IMR-90 (cell line): ENCODE results near the gene TIMM9. TPM values are rescaled to one million over a fixed set of nuclear protein-coding genes. Genes with fewer than 3 reads are reported as not detected.

ENCODE experiments used
- ATAC-seq: fragments of 200-7000 bp; cut with Tn5 transposase; 2 replicates; pipeline ENCODE4 v1.9.1; 2020; ENCODE audit warnings: low read depth, mild to moderate bottlenecking, moderate library complexity
- BruUV-seq: library from RNA; stranded (reverse); fragments of 400-500 nt; replicated peaks from 2 replicates; lab custom pipeline; 2021; lab: Mats Ljungman, UMichigan
- CTCF ChIA-PET: fragments of 300-600 bp; formaldehyde crosslinking; extraction: SDS; loops from one replicate; lab custom pipeline; 2021; ENCODE audit warnings: antibody characterized with exemption; lab: Yijun Ruan, JAX
- POLR2A ChIA-PET: fragments of 300-600 bp; sonication (Branson Sonifier 250); formaldehyde crosslinking; loops from one replicate; lab custom pipeline; 2022; ENCODE audit warnings: antibody characterized with exemption; ENCODE audit not compliant: unreplicated experiment; lab: Charles Lee
- DNase-seq: peaks from one replicate; pipeline ENCODE4 v3.0.0; 2013
- H2AFZ ChIP-seq: replicated peaks from 2 replicates; pipeline ENCODE3; 2013; ENCODE audit warnings: low read length, mild to moderate bottlenecking; ENCODE audit not compliant: poor library complexity
- H2AK5ac ChIP-seq: 2 replicates; pipeline ENCODE4 v1.6.1; 2013; ENCODE audit warnings: low read depth, low read length, inconsistent platforms
- H2AK9ac ChIP-seq: replicated peaks from 2 replicates; pipeline ENCODE3; 2013; ENCODE audit warnings: mild to moderate bottlenecking, low read depth, low read length, moderate library complexity; ENCODE audit not compliant: poor library complexity
- H2BK120ac ChIP-seq: 2 replicates; pipeline ENCODE4 v1.6.1; 2013; ENCODE audit warnings: low read depth, low read length, inconsistent platforms
- H2BK15ac ChIP-seq: 3 replicates; pipeline ENCODE4 v1.6.1; 2013; ENCODE audit warnings: low read depth, low read length, inconsistent platforms
- H2BK20ac ChIP-seq: 2 replicates; pipeline ENCODE4 v1.6.1; 2013; ENCODE audit warnings: low read depth, mild to moderate bottlenecking, inconsistent platforms, low read length, moderate library complexity
- H2BK5ac ChIP-seq: 2 replicates; pipeline ENCODE4 v1.6.1; 2013; ENCODE audit warnings: mild to moderate bottlenecking, low read depth, low read length, inconsistent platforms; ENCODE audit not compliant: poor library complexity, severe bottlenecking
- H3K14ac ChIP-seq: replicated peaks from 2 replicates; pipeline ENCODE4 v1.6.1; 2013; ENCODE audit warnings: low read depth, low read length, inconsistent platforms
- H3K18ac ChIP-seq: 2 replicates; pipeline ENCODE4 v1.6.1; 2013; ENCODE audit warnings: low read depth, low read length, control low read depth
- H3K23ac ChIP-seq: 2 replicates; pipeline ENCODE4 v1.6.1; 2013; ENCODE audit warnings: low read depth, low read length, inconsistent platforms
- H3K27ac ChIP-seq: 2 replicates; pipeline ENCODE4 v1.5.1; 2013; ENCODE audit warnings: mild to moderate bottlenecking, control low read depth, low read length; ENCODE audit not compliant: insufficient read depth
- H3K27me3 ChIP-seq: 2 replicates; pipeline ENCODE4 v1.6.1; 2013; ENCODE audit warnings: low read length; ENCODE audit not compliant: control insufficient read depth, insufficient read depth
- H3K36me3 ChIP-seq: 2 replicates; pipeline ENCODE4 v1.6.1; 2013; ENCODE audit warnings: low read length, mixed read lengths; ENCODE audit not compliant: control insufficient read depth, insufficient read depth
- H3K4ac ChIP-seq: 2 replicates; pipeline ENCODE4 v1.6.1; 2013; ENCODE audit warnings: low read depth, low read length, inconsistent platforms
- H3K4me1 ChIP-seq: 2 replicates; pipeline ENCODE4 v1.6.1; 2013; ENCODE audit warnings: low read length, mixed read lengths; ENCODE audit not compliant: control insufficient read depth, insufficient read depth
- H3K4me2 ChIP-seq: 2 replicates; pipeline ENCODE4 v1.6.1; 2013; ENCODE audit warnings: low read depth, mild to moderate bottlenecking, control low read depth, low read length, moderate library complexity
- H3K4me3 ChIP-seq: 2 replicates; pipeline ENCODE4 v1.5.1; 2013; ENCODE audit warnings: low read depth, mild to moderate bottlenecking, control low read depth, low read length, moderate library complexity; ENCODE audit not compliant: insufficient read depth
- H3K56ac ChIP-seq: 2 replicates; pipeline ENCODE4 v1.6.1; 2013; ENCODE audit warnings: low read length, inconsistent platforms; ENCODE audit not compliant: insufficient read depth; ENCODE audit errors: extremely low read depth
- H3K79me1 ChIP-seq, 2 experiments: 2 replicates each; pipeline ENCODE4 v1.6.1; 2013; ENCODE audit warnings: low read length in 2 of 2, inconsistent platforms in 1 of 2, low read depth in 1 of 2
- H3K9ac ChIP-seq: 2 replicates; pipeline ENCODE4 v1.6.1; 2013; ENCODE audit warnings: low read depth, low read length, control low read depth
- H3K9me1 ChIP-seq: 2 replicates; pipeline ENCODE4 v1.6.1; 2013; ENCODE audit warnings: low read length, inconsistent platforms; ENCODE audit not compliant: insufficient read depth
- H3K9me3 ChIP-seq: 2 replicates; pipeline ENCODE4 v1.6.1; 2013; ENCODE audit warnings: low read length; ENCODE audit not compliant: control insufficient read depth, insufficient read depth
- H4K20me1 ChIP-seq: 2 replicates; pipeline ENCODE4 v1.6.1; 2013; ENCODE audit warnings: low read length, inconsistent platforms; ENCODE audit not compliant: insufficient read depth
- H4K5ac ChIP-seq: 2 replicates; pipeline ENCODE4 v1.6.1; 2013; ENCODE audit warnings: mild to moderate bottlenecking, low read depth, low read length, control low read depth
- H4K8ac ChIP-seq, 2 experiments: 2 replicates each; pipeline ENCODE4 v1.6.1; 2013; ENCODE audit warnings: low read depth in 2 of 2, low read length in 2 of 2, control low read depth in 1 of 2, inconsistent platforms in 1 of 2
- H4K91ac ChIP-seq: 2 replicates; pipeline ENCODE4 v1.6.1; 2013; ENCODE audit warnings: low read depth, low read length, inconsistent platforms; ENCODE audit not compliant: insufficient read depth
- BHLHE40 ChIP-seq: fragments of 150-350 bp; IDR thresholded peaks from 2 replicates; pipeline ENCODE4 v1.6.1; 2016; ENCODE audit warnings: mild to moderate bottlenecking, low read depth, low read length
- CEBPB ChIP-seq: IDR thresholded peaks from 2 replicates; pipeline ENCODE4 v1.6.1; 2012; ENCODE audit warnings: low read depth, low read length, improper control_type of control experiment
- CHD1 ChIP-seq: IDR thresholded peaks from 2 replicates; pipeline ENCODE4 v1.6.1; 2012; ENCODE audit warnings: low read depth, low read length, improper control_type of control experiment
- FOS ChIP-seq: fragments of 150-350 bp; IDR thresholded peaks from 2 replicates; pipeline ENCODE4 v1.6.1; 2016; ENCODE audit warnings: low read depth, low read length
- MAFK ChIP-seq: IDR thresholded peaks from 2 replicates; pipeline ENCODE4 v1.6.1; 2012; ENCODE audit warnings: low read depth, low read length, improper control_type of control experiment
- MAZ ChIP-seq: IDR thresholded peaks from 2 replicates; pipeline ENCODE4 v1.6.1; 2012; ENCODE audit warnings: low read depth, mild to moderate bottlenecking, low read length, improper control_type of control experiment, moderate library complexity, borderline replicate concordance
- MXI1 ChIP-seq: IDR thresholded peaks from 2 replicates; pipeline ENCODE4 v1.6.1; 2012; ENCODE audit warnings: low read depth, mild to moderate bottlenecking, low read length, moderate library complexity, borderline replicate concordance
- NFE2L2 ChIP-seq: fragments of 150-350 bp; IDR thresholded peaks from 2 replicates; pipeline ENCODE4 v1.6.1; 2016; ENCODE audit warnings: low read depth, mild to moderate bottlenecking, low read length
- POLR2A ChIP-seq: IDR thresholded peaks from 2 replicates; pipeline ENCODE4 v1.6.1; 2012; ENCODE audit warnings: mild to moderate bottlenecking, low read depth, low read length
- RAD21 ChIP-seq: IDR thresholded peaks from 2 replicates; pipeline ENCODE4 v1.6.1; 2012; ENCODE audit warnings: low read length, improper control_type of control experiment
- RCOR1 ChIP-seq: IDR thresholded peaks from 2 replicates; pipeline ENCODE4 v1.6.1; 2012; ENCODE audit warnings: mild to moderate bottlenecking, low read length, improper control_type of control experiment; ENCODE audit not compliant: insufficient replicate concordance
- RFX5 ChIP-seq: IDR thresholded peaks from 2 replicates; pipeline ENCODE4 v1.8.0; 2012; ENCODE audit warnings: low read depth, mild to moderate bottlenecking, low read length, moderate library complexity
- SMC3 ChIP-seq: fragments of 150-350 bp; IDR thresholded peaks from 2 replicates; pipeline ENCODE4 v1.6.1; 2016; ENCODE audit warnings: low read depth, mild to moderate bottlenecking, antibody characterized with exemption, low read length, moderate library complexity
- WGBS, 2 experiments: methylation state at CpG; one replicate each; pipeline versions ENCODE4 v1.1.5 to v1.1.7; 2013; ENCODE audit warnings: missing lambda C conversion rate in 2 of 2; ENCODE audit not compliant: insufficient read length in 1 of 2; ENCODE audit errors: extremely low coverage in 2 of 2; 5-methylcytosine and 5-hydroxymethylcytosine counted together
- dilution Hi-C: fragments of 300-500 bp; cut with HindIII; formaldehyde crosslinking; loops from one replicate; pipeline ENCODE4 v1.14.3; 2018; ENCODE audit warnings: low sequenced_read_pairs; ENCODE audit not compliant: unreplicated experiment
- in situ Hi-C: fragments of 300-500 bp; cut with MboI; formaldehyde crosslinking; loops from 3 replicates; pipeline ENCODE4 v1.14.3; 2019; ENCODE audit warnings: low sequenced_read_pairs, inconsistent platforms, mixed read lengths
- intact Hi-C: fragments of 100-400 bp; cut with micrococcal nuclease; formaldehyde crosslinking; loops from 2 replicates; pipeline ENCODE4 v1.10.0; 2022
- polyA plus RNA-seq, 3 experiments: library from polyadenylated mRNA; depleted of rRNA; stranded (reverse); fragments of >200 nt; gene quantifications; 2 replicates each; pipeline ENCODE4 v1.2.3, GENCODE V29; 2012; ENCODE audit warnings: low replicate concordance in 1 of 3
- total RNA-seq: library from RNA; depleted of rRNA; stranded (reverse); fragments of >200 nt; gene quantifications from 2 replicates; pipeline ENCODE4 v1.2.3, GENCODE V29; 2012
- TF ChIP-seq, protein P1 (sequence below): fragments of 150-350 bp; IDR thresholded peaks from 2 replicates; pipeline ENCODE4 v1.6.1; 2016; ENCODE audit warnings: low read depth, mild to moderate bottlenecking, low read length, moderate library complexity, borderline replicate concordance
- TF ChIP-seq, protein P2 (sequence below): conservative IDR thresholded peaks from 2 replicates; pipeline ENCODE4 v1.5.1; 2012; ENCODE audit warnings: mild to moderate bottlenecking, low read depth, low read length, improper control_type of control experiment
- TF ChIP-seq, protein P3 (sequence below): fragments of 150-350 bp; IDR thresholded peaks from 2 replicates; pipeline ENCODE4 v1.6.1; 2017; ENCODE audit warnings: mild to moderate bottlenecking, antibody characterized with exemption, low read length, low read depth

TIMM9 gene
- total and polyA plus RNA-seq, 2 of the 4 experiments (the other 2 are of a cell fraction) = 23.7 to 27.8 TPM

DNA sequence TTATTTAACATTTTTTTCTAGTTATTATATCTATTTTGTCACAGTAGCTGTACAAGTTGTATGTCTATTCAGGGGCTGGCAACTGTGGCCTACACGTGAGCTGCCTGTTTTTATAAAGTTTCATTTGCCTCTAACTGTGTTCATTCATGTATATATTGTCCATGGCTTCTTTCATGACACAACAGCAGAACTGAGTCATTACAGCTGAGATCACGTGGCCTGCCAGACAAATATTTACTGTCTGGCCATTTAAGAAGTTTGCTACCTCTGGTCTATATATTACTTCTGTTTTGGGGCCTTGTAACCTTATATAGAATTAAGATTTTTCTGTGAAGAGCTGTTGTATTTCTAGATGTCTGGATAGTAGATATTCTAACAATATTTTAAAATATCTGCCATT, 38.1 kb upstream of the TIMM9 start:
- Histone ChIP-seq H3K79me1 (no peaks in the 10 kb centered on the region), H3K14ac (no peak overlapping the region), H4K91ac (no peak overlapping the region), H3K36me3 (peaks cover 10% of the 10 kb centered on the region), H3K4me1 (0 out of 2 replicates have a peak, but pooled peaks cover 2% of the 10 kb centered on the region), H2BK120ac (no peak overlapping the region), H3K23ac (no peak overlapping the region), H2AK5ac (no peak overlapping the region), H3K18ac (no peak overlapping the region), H2BK20ac (no peak overlapping the region), H2BK5ac (no peak overlapping the region), H2AFZ (no peak overlapping the region), H3K9me1 (peaks cover 4% of the 10 kb centered on the region), H3K9ac (no peak overlapping the region), H4K20me1 (no peaks in the 10 kb centered on the region), H3K4me3 (no peak overlapping the region), H3K27me3 (no peaks in the 10 kb centered on the region), H4K8ac (no peak overlapping the region), H4K5ac (no peak overlapping the region), H3K4ac (no peak overlapping the region), H3K4me2 (no peak overlapping the region), H2AK9ac (no peak overlapping the region), H3K56ac (no peak overlapping the region), H2BK15ac (no peak overlapping the region), H3K27ac (no peak overlapping the region), H3K9me3 (no peaks in the 10 kb centered on the region)
- no CpG with 5 or more reads among the region's 2 CpGs for WGBS, 2 experiments
- intact Hi-C loops = no loop called here
- no TSS peak for BruUV-seq
- TF ChIP-seq CEBPB (peak; percentile 34; the same call in 1 of the 2 replicates), POLR2A (no peak), FOS (no peak), NFE2L2 (no peak), SMC3 (no peak), BHLHE40 (peak; percentile 53; the same call in 1 of the 2 replicates), RFX5 (no peak), CHD1 (no peak), MAZ (no peak), MXI1 (no peak), RCOR1 (no peak), MAFK (no peak), RAD21 (no peak)
- TF ChIP-seq, protein P1, sequence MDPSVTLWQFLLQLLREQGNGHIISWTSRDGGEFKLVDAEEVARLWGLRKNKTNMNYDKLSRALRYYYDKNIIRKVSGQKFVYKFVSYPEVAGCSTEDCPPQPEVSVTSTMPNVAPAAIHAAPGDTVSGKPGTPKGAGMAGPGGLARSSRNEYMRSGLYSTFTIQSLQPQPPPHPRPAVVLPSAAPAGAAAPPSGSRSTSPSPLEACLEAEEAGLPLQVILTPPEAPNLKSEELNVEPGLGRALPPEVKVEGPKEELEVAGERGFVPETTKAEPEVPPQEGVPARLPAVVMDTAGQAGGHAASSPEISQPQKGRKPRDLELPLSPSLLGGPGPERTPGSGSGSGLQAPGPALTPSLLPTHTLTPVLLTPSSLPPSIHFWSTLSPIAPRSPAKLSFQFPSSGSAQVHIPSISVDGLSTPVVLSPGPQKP = no peak
- TF ChIP-seq, protein P2, sequence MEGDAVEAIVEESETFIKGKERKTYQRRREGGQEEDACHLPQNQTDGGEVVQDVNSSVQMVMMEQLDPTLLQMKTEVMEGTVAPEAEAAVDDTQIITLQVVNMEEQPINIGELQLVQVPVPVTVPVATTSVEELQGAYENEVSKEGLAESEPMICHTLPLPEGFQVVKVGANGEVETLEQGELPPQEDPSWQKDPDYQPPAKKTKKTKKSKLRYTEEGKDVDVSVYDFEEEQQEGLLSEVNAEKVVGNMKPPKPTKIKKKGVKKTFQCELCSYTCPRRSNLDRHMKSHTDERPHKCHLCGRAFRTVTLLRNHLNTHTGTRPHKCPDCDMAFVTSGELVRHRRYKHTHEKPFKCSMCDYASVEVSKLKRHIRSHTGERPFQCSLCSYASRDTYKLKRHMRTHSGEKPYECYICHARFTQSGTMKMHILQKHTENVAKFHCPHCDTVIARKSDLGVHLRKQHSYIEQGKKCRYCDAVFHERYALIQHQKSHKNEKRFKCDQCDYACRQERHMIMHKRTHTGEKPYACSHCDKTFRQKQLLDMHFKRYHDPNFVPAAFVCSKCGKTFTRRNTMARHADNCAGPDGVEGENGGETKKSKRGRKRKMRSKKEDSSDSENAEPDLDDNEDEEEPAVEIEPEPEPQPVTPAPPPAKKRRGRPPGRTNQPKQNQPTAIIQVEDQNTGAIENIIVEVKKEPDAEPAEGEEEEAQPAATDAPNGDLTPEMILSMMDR = no peak
- TF ChIP-seq, protein P3, sequence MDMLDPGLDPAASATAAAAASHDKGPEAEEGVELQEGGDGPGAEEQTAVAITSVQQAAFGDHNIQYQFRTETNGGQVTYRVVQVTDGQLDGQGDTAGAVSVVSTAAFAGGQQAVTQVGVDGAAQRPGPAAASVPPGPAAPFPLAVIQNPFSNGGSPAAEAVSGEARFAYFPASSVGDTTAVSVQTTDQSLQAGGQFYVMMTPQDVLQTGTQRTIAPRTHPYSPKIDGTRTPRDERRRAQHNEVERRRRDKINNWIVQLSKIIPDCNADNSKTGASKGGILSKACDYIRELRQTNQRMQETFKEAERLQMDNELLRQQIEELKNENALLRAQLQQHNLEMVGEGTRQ = peak; percentile 92
- ATAC-seq (peak; percentile 87), DNase-seq (peak; percentile 70)
- ChIA-PET CTCF (interaction anchor here (0.6 kb wide), 1 partner anchor 35 kb away, joined by 3 read pairs; no protein-coding TSS in a partner anchor), POLR2A (no interaction called here)
- dilution Hi-C loops = no loop called here
- in situ Hi-C loops = no loop called here
